GM19463 (cell line): ENCODE measurements around the gene MARCHF3.
"Not testable (repeated sequence)": the region's sequence is repeated elsewhere in the genome, so short reads cannot be mapped to it uniquely, and the experiment has no call there.

Experiments
- ATAC-seq: cut with Tn5 transposase; IDR thresholded peaks from one replicate; pipeline ENCODE4 v1.9.1; 2021; ENCODE audit warnings: mild to moderate bottlenecking, moderate library complexity; ENCODE audit not compliant: unreplicated experiment

Gene MARCHF3

GRCh38 chr5:127013407-127013806 lies 17.0 kb downstream of the MARCHF3 start:
- no peak for ATAC-seq

- ATAC-seq, result no peak
Observed at GRCh38 chr5:127012916-127013315, 17.4 kb downstream of the MARCHF3 start.

- peak; percentile 74 for ATAC-seq
Observed at GRCh38 chr5:127011961-127012644, 18.3 kb downstream of the MARCHF3 start.

GRCh38 chr5:127011153-127011552 lies 19.2 kb downstream of the MARCHF3 start:
- ATAC-seq, result no peak

GRCh38 chr5:127010362-127010761 lies 20.0 kb downstream of the MARCHF3 start:
- ATAC-seq, result no peak

- ATAC-seq, result no peak
Observed at GRCh38 chr5:127009784-127010183, 20.6 kb downstream of the MARCHF3 start.

- ATAC-seq, result no peak
Observed at GRCh38 chr5:127008300-127008975, 21.9 kb downstream of the MARCHF3 start.

GRCh38 chr5:127007522-127007921 lies 22.8 kb downstream of the MARCHF3 start:
- no peak for ATAC-seq

GRCh38 chr5:127006744-127007143 lies 23.6 kb downstream of the MARCHF3 start:
- no peak for ATAC-seq

- not testable (repeated sequence) for ATAC-seq
Observed at GRCh38 chr5:127005282-127005681, 25.1 kb downstream of the MARCHF3 start.

GRCh38 chr5:127004721-127005120 lies 25.6 kb downstream of the MARCHF3 start:
- no peak for ATAC-seq

GRCh38 chr5:127003798-127004495 lies 26.4 kb downstream of the MARCHF3 start:
- ATAC-seq, result no peak

GRCh38 chr5:127002390-127002789 lies 28.0 kb downstream of the MARCHF3 start:
- ATAC-seq, result no peak

GRCh38 chr5:127001621-127002296 lies 28.6 kb downstream of the MARCHF3 start:
- ATAC-seq, result no peak

- no peak for ATAC-seq
Observed at GRCh38 chr5:126998895-126999570, 31.3 kb downstream of the MARCHF3 start.

- ATAC-seq, result peak; percentile 93
Observed at GRCh38 chr5:126998201-126998631, 32.1 kb downstream of the MARCHF3 start.

GRCh38 chr5:126995689-126996088 lies 34.7 kb downstream of the MARCHF3 start:
- ATAC-seq, result no peak

- ATAC-seq, result no peak
Observed at GRCh38 chr5:126995039-126995438, 35.3 kb downstream of the MARCHF3 start.

- ATAC-seq, result no peak
Observed at GRCh38 chr5:126994485-126994884, 35.9 kb downstream of the MARCHF3 start.

GRCh38 chr5:126988021-126988569 lies 42.3 kb downstream of the MARCHF3 start:
- ATAC-seq, result peak; percentile 90
